ENCODE results near the gene ETNK2.

- no peak for TF ChIP-seq REST (IDR thresholded peaks at IDR 0.05; ENCODE audit: unreplicated experiment)
- no peak for TF ChIP-seq CTCF (conservative IDR thresholded peaks at IDR 0.05; ENCODE audit: low read depth in 2 of 2)
Measured at GRCh38 chr1:204199579-204199978, 47.7 kb upstream of the ETNK2 start.
